ENCODE measurements around the gene SH3RF3.

SH3RF3 gene

DNA sequence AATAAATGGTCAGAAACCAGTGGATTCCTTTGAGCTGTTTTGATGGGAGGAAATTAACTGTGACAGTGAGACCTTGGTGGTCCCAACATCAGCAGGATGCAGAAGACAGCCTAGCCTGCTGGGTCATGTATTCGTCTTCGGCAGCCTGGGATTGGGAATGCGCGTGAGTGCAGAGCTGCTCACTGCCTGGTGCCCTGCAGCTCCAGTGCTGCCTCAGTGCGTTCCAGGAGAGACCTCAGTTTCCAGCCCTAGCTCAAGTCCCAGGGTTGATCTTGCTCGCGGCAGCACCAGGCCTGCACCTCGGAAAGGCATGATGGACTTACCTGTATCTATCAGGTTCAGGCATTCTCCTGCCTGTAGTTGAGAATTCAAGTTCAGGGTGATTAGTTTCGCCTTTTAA lies 203.9 kb downstream of the SH3RF3 start:
- no peak for DNase-seq (ENCODE audit: low read depth in 3 of 3)

DNA sequence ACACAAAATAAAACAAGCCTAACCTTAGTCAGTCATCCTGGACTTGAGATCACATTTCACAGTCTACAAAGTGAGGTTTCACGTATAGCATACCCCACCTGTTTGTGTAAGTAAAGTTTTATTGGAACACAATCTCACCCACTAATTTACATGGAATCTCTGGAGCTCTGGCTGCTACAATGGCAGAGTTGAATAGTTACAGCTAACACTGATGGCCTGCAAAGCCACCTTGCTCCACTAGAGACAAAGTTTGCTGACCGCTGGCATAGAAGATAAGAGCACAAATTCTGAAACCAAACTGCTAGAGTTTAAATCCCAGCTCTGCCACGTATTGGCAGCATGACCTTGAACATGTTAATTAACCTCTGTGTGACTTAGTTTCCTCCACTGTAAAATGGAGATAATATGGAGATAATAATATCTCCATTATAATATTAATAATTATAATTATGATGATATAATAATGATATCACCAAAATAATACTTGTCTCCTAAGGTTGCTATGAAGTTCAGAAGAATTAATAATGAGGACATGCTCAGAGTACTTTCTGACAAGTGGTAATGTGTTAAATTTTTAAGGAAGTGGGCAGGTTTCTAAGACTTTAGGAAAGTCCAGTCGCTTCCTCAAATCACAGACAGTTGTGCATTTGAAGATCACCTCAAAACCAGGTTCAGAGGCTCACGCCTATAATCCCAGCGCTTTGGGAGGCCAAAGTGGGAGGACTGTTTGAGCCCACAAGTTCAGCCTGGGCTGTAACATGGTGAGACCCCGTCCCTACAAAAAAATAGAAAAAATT lies 204.6 kb downstream of the SH3RF3 start:
- no peak for DNase-seq (ENCODE audit: low read depth in 3 of 3)

DNA sequence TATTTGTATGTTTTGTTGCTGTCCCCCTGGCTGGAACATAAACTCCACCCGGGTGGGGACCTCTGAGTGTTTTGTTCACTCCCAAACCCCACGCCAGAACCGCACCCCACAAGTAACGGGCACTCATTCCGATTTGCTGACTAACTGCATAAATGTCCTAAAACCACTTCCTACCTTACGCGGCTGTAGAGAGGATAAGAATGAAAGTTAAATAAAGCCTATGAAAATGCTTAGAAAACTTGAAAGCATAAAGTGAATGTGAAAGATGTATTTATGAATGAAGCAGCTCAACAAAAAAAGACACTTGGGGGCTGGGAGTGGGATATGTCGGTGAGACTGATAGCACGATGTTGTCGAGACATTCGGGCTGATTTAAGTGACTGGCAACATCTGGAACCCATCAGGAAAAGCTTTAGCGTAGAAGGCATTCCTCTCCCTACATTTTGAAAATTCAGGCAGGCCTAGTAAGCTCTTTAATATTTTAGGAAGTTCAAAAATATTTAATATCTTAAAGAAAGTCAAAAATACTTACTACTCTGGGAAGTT lies 206.7 kb downstream of the SH3RF3 start:
- DNase-seq (ENCODE audit: low read depth in 3 of 3), result no peak

DNA sequence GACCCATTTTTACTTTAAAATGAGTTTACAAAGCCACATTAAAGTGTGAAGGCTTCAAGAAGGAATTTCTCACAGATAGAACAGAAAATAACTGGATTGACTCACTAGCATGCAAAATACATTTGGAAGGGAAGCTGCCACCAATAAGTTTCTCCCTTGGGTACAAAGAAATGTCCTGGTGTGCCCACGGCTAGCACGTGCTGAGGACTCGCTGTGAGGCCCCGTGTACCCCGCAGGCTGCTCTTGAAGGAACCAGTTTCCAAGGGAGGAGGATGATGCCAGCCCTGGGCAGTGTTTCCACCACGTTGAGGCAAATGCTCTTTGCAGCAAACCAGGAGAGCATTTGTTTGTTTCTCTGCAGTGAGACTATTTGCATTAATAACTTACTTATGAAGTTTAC lies 207.3 kb downstream of the SH3RF3 start:
- no peak for DNase-seq (ENCODE audit: low read depth in 3 of 3)

DNA sequence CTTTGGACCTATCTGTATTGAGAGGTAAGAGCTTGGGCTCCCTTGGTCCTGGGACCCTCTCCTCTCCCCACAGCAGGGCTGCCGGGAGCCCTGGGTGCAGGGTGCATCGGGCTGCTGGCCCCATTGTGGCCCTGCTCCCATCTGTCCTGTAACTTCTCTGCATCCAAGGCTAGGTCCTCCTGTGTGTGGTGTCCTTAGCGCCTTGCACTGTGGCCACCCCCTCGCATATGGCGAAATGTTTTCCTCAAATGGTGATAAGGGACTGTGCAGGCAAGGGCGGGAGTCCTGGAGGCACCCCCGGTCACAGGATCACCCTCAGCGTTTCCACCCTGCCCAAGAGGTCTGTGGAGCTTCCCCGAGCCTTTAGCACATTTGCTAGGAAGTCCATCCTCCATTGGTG lies 208.2 kb downstream of the SH3RF3 start:
- no peak for DNase-seq (ENCODE audit: low read depth in 3 of 3)

DNA sequence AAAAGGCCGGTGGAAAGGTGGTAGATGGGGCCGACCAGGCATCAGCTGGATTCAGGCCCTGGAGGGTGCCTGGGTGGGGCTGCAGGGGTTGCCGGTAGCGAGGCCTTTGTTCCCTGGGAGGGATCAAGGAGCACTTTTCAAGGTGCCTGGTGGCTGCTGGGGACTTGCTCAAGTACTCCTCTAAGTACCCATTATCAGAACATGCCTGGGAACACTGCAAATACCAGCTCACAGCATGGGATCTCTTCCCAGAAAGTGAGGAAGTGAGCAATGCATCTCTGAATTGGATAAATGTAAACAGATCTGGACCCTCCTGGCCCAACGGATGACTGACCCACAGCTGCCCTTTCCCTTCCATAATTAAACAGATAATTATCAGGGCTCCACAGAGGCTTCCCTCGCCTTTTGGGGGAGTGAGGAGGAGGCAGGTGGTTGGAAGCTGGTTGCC lies 210.5 kb downstream of the SH3RF3 start:
- DNase-seq (ENCODE audit: low read depth in 3 of 3), result no peak

DNA sequence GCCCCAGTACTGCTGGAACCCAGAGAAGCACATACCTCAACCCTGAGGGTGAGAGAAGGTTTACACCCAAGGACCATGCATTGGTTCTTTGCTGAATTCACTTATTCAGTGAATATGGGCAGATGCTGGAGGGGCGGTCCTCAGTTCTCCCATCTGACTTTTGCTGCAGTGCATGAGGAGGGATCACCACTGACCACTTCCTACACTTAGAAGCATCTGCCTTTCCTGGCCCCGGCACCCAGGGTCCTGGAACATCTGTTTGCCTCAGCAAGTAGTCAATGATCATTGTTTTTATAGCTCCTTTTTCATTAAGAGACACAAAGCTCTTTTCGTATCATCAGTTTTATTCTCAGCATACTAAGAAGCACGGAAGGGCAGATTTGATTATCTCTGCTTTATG lies 211.4 kb downstream of the SH3RF3 start:
- DNase-seq (ENCODE audit: low read depth in 3 of 3), result no peak

DNA sequence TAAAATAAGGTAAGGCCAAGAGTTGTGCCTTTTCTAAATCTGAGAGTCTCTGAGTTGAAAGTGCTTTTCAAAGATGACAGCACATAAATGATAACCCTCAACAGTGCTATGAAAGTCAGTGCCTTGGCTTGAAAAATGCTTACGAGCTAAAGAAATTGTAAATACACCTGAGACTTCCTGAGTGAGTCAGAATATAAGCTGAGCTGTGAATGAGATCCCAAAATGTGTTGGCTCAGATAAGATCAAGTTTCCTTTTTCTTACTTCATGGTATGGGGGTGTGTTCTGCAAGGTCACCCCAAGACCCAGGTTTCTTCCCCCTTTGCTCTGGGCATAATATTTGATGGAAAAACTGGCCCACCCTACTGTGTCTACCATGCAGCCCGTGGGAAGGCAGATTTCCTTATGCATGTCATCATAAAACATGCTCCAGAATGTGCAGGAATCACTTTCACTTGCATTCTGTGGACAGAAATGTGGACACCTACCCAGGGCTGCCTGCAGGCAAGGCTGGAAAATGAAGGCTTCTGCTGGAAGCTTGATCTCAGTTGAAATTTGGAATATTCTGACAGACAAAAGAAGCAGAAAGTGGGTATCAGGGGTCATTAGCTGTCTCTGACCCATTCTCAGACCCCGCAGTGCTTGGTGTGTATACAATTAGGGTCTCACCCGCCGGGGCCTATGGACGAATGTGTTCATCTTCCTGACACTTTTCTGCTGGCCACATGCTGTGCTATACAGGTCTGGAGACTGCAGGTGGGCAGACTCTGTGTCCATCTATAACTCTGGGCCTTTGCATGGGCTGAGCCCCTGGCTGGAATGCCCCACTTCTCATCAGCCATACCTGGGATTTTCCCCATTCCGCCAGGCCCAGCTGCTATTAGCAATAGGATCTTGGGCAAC lies 212.6 kb downstream of the SH3RF3 start:
- DNase-seq (ENCODE audit: low read depth in 3 of 3), result no peak

DNA sequence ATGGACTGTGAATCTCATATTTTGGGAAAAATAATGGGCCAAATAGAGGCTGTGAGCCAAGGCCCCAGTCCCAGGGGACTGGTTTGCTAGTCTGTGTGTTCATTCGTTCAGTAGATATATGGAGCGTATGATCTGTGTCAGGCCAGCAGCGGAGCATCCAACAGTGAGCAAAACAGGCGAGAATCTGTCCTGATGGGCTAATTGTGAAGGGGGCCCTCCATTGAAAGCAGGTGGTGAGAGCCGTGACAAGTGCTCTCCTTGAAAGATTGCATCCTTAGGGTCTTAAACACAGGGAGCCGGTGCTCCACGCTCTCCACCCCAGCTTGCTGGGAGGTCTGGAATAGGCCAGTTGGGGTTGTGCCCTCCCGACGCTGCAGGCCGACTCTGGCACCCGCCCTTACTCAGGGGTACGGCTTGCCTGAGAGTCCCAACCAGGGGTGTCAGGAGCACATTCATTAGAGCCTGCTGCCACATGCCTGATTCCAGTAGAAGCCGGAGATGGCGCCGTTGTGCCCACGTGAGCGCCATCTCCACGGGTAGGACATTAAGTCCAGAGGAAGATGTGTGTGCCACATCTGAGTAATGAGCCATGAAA lies 213.3 kb downstream of the SH3RF3 start:
- DNase-seq (ENCODE audit: low read depth in 3 of 3), result no peak

DNA sequence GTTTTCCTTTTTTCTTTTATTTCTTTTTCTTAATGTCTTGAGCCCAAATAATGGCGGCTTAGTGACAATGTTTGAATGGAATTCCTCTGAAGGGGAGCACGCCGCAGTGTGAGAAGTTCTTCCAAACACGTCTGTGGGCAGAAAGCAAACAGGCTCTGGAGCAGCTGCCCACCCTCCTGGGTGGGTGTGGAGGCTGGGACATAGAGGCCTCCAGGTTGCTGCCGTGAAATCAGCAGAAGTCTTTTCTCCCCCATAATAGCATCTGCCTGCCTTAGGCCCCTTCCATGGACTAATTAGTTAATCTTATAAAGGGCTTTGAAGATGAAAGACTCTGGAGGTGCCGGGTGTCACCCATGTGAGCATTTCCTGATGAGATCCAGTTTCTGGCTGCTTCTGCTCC lies 213.9 kb downstream of the SH3RF3 start:
- DNase-seq (ENCODE audit: low read depth in 3 of 3), result no peak

DNA sequence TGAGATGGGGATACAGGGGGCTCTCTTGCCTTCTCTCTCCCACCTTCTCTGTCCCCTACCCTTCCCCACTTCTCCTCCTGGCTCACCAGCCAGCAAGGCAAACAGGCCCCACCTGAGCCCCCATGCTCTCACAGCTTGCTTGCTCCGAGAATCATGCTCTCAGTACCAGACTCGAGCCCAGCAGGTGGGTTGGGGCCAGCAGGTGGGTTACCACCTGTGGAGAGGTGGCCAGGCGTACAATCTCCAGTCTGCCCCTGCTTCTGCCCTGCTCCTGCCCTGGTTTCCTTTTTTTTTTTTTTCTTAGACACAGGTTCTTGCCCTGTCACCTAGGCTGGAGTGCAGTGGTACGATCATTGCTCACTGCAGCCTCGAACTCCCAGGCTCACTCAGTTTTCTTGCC lies 214.5 kb downstream of the SH3RF3 start:
- DNase-seq (ENCODE audit: low read depth in 3 of 3), result no peak

DNA sequence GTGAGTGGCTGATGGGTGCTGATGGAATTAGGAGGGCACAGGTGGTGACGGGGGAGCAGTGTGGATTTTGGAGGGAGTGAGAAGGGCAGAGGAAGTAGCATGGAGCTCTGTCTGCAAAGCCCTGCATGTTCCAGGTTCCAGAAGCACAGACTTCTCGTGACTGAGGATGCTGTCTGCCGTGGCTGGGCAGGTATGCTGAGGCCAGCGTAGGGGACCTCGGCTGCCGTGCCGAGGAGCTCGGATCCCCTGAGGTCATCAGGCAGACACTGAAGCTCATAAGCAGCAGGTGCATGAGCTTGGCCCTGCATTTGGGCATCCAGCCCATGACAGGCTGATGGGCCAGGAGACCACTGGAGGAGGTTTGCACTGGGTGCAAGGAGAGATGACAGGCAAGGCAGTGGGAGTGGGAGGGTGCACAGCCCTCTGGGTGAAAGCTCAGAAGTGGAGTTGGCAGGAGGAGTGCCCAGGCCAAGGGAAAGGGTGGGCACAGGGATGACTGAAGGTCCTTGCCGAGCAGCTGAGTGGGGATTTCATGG lies 215.3 kb downstream of the SH3RF3 start:
- no peak for DNase-seq (ENCODE audit: low read depth in 3 of 3)

DNA sequence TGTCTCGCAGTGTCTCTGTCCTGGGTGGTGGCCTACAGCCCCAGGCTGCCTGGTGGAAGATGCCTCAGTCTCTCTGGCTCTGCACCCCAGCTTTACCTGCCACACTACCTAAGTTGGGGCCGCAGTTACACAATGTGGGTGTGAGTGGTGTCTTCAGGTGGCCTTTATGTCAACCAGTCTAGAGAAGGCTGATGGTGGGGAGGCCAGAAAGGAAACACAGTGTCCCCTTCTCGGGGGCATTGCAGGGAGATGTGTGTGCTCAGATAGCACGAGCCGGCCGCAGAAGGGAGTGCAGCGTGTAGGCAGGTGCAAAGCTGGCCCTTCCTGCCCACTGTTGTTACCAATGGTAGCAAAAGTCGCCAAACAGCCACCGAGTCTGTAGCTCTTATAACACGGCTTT lies 216.1 kb downstream of the SH3RF3 start:
- DNase-seq (ENCODE audit: low read depth in 3 of 3), result no peak

DNA sequence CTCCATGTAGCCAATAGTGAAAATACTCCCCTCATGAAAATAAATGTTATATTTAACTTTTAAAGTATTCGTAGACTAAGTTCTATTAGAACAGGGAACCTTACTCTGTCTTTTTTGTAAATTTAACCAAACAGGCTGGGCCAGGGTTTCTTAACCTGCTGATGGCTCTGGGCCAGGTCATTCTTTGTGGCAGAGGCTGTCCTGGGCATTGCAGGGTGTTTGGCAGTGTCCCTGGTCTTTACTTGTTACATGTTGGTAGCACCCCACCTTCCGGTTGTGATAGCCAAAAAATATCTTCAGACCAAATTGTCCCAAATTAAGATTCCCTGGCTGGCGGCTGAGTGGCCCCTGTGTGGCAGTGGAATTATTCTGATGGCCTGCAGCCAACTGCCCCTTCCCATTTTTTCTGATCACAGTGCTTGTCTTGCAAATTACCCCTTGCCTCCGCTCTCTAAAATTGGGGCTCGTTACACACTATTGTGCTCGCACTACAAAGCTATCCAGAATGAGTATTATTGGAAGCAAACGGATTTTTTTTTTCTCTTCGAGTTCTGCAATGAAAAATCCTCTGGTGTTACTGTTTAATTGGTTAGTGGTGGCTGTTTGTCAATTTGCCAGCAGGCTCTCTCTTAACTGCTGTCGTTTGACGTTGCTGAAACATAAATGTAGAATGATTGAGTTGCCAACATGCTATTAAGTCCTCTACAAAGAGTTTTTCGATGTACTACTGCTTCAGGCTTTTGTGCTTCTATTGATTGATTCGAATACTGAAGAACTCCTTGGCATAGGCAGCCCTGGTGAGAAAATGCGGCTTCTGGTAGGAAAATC lies 216.9 kb downstream of the SH3RF3 start:
- no peak for DNase-seq (ENCODE audit: low read depth in 3 of 3)

DNA sequence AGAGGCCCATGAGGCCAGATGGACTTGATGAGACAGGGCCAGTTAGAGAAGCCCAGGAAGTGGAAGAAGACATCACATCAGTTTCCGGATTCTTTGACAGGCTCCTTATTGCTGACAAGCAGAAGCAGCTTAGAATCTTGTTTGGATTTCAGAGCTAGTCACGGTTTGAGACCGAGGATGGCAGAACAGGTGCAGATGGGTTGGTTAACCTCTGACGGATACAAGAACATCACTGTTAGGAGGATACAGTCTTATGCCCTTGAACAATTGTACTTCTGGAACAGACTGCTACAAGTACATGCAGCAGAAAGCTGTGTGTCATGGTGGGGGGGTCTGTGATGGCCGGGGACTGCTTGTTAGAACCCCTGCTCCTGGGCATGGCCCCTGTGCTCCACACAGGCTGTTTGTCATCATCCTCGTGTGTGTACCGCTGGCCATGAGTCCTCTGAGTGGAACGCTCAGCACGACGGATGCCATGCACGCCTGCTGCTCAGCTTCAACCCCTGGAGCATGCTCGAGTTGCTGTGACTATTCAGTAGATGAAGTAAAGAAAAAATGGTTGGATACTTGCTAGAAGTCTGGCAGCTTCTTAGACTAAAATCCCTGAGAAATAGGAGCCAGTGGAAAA lies 217.7 kb downstream of the SH3RF3 start:
- no peak for DNase-seq (ENCODE audit: low read depth in 3 of 3)

DNA sequence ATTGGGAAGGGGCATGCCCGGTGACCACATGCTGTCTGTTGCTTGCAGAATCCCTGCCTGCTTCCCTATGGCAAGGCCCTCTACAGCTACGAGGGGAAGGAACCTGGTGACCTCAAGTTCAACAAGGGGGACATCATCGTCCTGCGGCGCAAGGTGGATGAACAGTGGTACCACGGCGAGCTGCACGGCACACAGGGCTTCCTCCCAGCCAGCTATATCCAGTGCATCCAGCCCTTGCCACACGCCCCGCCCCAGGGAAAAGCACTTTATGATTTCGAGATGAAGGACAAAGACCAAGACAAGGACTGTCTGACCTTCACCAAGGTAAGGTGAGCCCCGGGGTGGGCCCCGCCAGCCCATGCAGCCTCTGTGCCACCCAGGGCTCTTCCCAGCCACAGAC lies 218.6 kb downstream of the SH3RF3 start:
- DNase-seq (ENCODE audit: low read depth in 3 of 3), result no peak

DNA sequence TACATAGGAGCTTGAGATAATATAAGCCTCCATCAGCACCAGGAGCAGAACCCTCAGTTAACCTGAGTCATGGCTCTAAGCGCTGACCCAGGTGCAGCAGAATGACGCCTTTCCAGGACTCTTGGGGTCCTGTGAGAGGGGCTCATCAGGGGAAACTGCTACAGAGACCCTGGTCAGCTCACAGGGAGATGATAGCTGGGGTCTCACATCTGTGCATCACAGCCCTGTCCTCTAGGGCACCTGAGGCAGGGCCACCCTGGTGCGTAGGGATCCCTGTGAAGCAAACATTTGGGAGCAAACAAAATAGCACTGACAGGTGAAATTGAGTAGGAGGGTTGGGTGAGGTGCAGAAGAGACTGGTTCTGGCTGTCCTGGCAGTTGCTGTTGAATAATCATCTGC lies 219.2 kb downstream of the SH3RF3 start:
- no peak for DNase-seq (ENCODE audit: low read depth in 3 of 3)

DNA sequence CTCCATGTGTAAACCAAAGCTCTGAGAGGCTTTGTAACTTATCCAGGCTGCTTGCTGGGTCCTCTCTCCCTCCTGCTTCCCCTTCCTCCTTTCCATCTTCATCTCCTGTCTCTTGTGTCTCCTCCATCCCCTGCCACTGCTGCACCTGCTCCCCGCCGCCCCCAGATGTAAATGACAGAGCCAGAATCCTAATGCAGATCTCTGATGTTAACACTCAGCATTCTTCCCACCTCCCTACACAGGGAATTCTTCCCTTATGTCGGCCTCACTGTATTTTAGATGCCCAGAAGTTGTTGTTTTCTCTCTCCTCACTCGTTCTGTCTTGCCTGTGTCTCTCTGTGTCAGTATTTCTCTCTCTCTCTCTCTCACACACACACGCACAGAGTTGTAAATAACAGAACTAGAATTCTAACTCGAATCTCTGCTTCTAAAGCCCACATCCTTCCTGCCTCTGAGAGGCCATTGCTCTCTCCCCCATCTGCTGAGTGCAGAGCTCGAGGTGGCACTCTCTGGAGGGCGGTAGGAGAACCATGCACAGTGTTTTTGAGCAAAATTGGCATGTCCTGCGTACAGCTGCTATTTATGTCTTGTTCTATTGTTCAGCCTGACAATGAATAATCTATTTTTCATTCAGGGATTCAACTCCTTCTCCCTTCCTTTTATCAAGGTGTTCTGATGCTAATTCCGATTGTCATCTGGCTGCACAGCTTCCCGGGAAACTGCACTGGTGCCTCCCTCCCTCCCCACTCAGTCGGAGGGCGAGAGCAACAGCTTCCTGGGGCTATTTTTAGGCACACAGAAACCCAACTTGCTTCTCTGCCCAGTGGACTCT lies 219.9 kb downstream of the SH3RF3 start:
- no peak for DNase-seq (ENCODE audit: low read depth in 3 of 3)

DNA sequence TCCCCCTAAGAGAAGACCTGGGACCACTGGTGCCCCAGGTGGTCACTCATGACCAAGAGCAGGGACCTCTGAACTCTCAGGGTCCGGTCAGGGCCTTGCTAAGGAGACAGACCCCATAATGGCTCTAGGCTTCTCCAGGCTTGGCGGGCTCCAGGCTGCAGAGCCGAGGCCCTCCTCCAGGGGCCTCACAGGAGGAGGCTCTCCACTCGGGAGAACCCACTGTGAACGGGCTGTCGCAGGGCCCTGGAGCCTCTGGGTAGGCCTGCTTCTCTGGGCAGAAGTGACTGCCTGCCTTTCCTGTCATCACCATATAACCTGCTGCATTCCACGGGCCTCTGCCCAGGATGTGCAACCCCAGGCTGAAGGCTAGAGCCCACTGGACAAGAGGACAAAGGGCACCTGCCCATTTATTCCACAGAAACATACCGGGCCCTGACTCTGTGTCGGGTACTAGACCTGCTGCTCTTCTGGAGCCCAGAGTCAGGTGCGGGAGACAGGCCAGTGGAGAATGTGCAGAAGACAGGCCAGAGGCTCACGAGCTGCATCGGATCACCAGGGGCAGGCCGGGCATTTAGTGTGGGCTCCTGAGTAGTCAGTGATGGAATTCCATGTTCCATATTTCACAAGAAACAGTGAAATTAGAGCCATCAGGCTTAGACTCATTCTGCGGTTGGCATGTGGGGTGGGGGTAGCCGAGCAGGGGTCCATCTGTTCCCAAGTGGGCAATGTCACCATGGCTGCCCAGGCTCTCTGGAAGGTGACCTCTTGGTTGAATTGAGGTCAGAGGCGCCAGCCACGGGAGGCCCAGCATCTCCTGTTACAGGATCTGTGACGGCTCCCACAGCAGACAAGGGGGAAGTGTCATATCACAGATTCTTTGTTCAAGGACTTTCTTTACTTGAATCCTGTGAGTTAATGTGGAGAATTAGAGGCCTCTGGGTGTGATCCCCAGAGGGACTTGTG lies 220.8 kb downstream of the SH3RF3 start:
- no peak for DNase-seq (ENCODE audit: low read depth in 3 of 3)
